Activated CD4-positive, alpha-beta T cell treated with anti-CD3 and anti-CD28 coated beads, Interleukin-2, amount 50 U/mL, for 4 hours (primary cell): ENCODE data around the gene HIVEP1.

ENCODE experiments used
- DNase-seq, 2 experiments: peaks; one replicate each; pipeline ENCODE4 v3.0.0-alpha.2; 2020

The HIVEP1 gene

DNA sequence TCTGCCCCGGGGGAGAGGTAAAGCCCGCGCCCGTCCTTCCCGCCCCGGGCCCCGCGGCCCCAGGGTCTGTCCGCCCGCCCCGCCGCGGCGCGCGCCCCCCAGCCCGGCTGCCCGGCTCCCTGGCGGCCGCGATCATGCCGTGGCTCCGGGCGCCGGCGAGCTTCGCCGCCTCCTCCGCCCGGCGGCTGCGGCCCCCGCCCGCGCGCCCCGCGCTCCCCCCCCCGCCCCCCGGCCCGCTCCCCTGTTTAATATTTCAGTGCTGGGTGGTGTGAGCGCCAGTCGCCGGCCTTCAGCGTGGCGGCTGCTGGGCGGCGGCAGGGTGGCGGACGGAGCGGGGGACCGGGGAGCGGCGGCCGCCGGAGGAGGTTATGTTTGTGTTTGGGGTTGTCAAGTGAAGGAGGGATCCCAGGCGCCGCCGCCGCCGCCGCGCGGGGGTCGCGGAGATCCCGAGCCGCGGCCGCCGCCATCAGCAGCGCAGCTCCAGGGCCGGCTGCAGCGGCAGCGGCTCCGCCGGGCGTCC lies at the start of gene HIVEP1:
Gene HIVEP1 (plus strand): TSS at position 275 of the 520 bp plus-strand sequence. CDS start 3,317 bp downstream, outside the sequence.
- peak in 1 of 2 experiments; percentile 12 for DNase-seq

DNA sequence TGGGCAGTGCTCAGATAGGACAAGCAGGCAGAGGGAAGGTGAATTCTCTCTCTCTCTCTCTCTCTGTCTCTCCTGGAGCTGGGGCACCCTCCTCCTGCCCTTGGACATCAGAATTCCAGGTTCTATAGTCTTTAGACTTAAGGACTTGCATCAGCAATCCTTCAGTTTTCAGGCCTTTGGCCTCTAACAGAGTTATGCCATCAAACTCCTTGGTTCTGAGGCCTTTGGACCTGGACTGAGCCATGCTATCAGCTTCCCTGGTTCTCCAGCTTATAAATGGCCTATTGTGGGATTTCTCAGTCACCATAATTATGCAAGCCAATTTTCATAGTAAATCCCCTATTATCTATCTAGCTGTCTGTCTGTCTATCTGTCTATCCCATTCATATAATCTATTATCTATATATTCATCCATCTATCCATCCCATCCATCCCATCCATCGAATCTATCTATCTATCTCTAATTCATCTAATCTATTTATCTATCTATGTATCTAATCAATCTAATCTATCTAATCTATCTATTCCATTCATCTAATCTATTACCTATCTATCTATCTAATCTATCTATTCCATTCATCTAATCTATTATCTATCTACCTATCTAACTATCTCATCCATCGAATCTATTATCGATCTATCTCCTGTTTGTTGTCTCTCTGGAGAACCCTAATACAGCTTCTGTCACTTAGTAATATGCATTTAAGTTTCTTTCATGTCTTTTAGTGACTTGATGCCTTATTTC lies 48.2 kb upstream of the HIVEP1 start:
- no peak for DNase-seq

DNA sequence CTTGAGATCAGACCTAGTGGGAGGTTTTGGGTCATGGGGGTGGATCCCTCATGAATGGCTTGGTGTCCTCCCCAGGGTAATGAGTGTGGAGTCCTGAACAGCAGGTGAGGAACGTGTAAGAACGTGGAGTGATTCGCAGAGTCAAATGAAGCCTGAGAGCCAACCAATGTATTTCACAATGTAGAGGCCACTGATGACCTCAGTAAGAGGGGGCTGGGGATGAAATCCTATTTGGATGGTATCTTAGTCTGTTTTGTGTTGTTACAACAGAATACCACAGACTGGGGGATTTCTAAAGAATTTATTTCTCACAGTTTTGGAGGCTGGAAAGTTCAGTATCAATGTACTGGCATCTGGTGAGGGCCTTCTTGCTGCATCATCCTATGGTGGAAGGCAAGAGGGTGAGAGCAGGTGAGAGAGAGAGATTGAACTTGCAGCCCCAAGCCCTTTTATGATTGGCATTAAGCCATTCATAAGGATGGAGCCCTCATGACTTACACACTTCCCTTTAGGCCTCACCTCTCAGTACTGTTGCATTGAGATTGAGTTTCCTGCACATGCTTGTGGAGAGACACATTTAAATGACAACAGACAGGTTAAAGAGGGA lies 47.3 kb upstream of the HIVEP1 start:
- DNase-seq: no peak

DNA sequence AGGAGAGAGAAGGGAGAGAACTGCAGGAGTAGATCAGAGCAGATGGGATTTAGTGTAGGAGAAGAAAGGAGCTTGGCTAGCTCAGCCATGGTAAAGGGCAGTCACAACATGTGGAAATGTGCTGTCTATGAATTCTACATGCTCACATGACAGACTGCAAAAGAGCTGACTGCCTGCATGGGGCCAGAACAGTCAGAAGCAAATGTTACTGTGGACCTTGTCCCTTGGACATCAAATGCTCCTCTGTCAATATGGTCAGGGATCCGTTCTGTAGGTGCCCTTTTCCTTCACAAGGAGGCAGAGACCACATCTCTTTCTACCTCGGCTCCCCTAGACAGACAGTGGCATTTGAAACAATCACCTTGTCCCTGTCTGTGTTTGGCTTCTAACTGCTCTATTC lies 46.6 kb upstream of the HIVEP1 start:
- DNase-seq: no peak

DNA sequence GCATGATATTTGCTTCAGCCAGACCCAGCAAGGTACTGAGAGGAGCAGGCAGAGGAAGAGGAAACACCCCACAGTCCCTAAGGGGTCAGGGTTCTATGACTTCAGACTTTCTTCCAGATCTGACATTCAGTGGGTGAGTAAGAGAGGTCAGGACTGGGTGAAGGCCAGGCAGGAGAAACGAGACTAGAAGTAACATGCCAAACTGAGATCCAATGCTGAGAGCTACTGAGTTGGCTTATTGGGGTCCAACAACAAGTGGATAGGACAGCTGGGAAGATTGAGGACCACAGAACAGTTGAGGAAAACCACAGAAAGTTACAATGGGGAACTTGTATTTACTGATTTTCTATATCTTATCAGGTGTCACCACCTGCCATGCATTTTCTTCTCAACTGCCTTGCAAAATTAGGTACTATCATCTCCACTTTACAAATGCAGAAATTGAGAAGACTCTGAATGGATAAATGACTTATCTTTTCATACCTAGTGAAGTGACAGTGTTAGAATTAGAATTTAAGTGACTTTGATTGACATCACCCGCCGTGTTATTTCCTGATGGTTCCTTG lies 43.8 kb upstream of the HIVEP1 start:
- DNase-seq: no peak

DNA sequence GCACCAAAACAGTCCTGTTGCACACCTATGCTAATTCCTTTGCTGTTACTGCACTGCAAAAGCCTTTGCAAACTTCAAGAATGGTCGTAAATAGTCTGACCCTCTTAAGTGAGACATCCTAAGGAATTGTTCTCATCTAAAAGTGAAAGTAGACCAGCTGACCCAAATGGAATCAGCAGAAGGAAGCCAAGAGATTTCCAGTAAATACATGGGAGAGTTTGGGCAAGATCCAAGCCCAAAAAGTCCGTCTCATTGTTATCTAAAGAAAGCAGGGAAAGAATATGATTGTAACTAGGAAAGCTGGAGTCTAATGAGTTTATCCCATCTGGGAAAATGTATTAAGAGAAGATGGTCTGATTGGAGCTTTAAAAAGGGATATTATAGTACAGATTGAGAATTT lies 43.0 kb upstream of the HIVEP1 start:
- no peak for DNase-seq

DNA sequence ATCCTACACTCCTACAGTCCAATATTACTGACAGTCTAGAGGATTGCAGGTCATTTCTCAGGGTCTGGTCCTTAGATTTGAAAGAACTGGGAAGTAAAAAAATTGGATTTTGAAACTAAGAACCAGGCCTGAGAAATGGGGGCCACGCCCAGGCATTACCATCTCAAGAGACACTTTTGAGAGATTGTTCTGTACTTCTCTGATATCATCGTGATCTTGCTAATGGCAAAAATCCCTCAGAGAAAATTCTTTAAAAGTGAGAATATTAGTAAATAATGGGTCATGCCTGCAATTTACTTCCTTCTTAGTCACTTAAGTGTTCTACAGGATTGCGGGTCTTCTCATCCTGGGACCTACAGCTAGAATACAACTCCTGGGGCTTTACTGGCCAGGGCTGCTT lies 42.0 kb upstream of the HIVEP1 start:
- DNase-seq: no peak

DNA sequence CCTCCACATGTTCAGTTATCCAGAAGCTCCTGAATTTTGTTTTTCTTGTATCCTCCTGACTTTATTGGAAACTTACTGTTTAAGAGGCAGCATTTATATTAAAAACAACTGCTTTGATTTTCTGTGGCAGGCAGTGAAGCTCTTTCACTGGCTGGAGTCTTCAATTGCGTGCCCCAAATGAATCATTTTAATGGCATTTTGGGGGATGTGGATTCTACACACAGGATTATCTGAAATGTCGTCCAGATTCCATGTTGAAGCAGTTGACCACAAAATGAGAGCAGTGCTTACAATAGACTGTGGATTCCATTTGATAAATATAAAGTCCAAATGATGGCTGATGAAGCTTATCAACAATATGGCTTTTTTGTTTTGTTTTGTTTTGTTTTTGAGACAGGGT lies 41.0 kb upstream of the HIVEP1 start:
- no peak for DNase-seq

DNA sequence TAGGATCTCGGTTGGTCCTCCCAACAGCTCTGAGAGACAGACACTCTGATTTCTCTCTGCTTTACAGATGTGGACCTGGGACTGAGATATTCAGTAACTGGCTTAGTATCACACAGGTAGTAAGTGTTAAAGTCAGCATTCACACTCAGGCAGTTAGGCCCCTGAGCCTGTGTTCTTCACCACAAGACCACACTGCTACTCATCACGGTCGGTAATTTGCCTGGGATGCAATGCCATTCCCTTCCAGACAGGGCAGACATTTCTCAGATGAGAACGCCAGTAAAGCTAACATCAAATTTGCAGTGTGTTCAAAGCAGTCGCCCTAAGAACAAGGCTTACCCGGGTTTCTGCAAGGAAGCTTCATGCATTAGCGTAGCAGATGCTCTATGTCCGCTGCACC lies 39.8 kb upstream of the HIVEP1 start:
- DNase-seq: no peak

DNA sequence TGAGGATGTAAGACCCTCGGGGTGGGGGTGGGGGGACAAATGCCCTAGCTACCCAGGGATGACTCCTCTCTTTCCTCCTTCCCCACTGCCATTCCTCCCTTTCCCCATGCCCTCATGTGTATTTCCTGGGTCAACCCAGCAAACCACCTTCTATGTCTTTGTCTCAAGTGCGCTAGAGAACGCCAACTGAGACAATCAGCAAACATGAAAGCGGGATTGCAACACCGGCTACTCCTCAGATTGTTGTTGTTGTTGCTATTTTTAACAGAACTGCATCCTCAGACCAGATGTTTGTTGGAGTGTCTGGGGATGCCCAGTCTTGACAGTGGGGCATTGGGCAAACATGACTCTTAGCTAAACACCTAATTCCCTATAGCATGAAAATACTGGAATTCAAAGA lies 39.3 kb upstream of the HIVEP1 start:
- no peak for DNase-seq

DNA sequence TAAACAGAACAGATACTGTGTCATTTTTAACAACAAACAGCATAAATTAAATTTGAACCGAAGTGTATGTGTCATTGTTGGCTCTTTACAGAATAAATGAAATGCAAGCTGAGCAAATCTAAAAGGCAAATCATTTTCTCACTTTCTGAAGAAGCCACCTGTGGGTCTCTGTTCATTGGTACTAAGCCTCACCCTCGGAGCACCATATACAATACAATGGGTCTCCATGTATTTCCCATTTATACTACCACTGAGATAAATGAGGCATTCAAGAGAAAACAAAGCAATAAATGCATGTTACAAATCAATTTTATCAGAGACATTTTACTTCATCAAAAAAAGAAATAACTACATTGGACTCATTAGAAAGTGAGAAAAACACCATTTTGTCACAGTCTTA lies 38.9 kb upstream of the HIVEP1 start:
- no peak for DNase-seq

DNA sequence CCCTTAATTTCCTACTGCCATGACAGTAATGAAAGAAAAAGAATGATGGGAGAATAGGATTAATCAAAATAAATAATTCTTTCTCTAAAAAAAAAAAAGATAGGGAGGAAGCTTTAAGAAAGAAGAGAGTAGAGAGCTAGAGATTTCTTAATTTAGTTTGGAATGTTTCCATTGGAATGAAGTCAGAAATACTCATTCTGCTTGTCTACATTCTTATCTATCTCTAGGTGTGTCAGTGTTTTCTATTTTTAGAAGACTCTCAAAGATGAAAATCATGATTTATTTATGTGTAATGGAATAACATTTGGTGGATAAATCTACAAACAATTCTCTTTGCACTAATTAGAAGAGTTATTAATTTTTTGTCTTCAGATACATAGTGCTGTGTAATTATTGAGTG lies 38.0 kb upstream of the HIVEP1 start:
- no peak for DNase-seq

DNA sequence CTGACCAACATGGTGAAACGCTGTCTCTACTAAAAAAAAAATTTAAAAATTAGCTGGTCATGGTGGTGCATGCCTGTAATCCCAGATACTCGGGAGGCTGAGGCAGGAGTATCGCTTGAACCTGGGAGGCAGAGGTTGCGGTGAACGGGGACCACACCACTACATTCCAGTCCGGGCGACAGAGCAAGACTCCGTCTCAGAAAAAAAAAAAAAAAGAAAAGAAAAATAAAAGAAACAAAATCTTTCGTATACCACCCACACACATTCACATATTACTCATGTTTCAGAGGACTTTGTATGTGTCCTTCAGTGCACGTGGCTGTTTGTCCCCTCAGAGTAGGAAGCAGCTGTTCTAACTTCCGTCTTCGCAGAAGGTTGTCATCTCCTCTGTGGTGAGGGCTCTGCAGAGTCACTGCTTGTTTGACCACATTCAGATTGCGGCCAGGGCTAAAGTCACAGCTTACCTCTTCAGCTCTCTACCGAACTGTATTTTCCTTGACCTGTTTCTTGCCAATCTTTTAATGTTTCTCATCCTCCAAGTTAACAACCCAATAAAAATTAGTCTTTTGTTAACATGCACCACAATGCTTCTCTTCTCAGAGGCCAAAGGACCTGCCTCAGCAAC lies 36.6 kb upstream of the HIVEP1 start:
- DNase-seq: no peak

DNA sequence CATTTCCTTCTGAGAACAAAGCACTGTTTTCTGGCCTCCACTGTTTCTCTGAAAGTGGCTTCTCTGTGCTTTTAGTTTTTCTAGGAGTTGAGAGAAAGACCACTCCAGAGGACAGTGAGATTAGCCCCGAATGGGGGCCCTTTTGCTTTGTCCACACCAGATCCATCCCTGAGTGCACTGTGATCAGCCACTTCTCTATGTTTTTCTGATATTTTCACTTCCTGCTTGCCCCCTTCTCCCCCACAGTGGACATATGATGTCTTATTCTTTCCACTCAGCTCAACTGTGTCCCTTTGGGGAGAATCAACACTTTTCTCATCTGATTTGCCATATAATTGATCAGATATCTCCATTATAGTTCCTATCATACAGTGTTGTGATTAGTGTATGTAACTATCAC lies 35.6 kb upstream of the HIVEP1 start:
- DNase-seq: no peak

DNA sequence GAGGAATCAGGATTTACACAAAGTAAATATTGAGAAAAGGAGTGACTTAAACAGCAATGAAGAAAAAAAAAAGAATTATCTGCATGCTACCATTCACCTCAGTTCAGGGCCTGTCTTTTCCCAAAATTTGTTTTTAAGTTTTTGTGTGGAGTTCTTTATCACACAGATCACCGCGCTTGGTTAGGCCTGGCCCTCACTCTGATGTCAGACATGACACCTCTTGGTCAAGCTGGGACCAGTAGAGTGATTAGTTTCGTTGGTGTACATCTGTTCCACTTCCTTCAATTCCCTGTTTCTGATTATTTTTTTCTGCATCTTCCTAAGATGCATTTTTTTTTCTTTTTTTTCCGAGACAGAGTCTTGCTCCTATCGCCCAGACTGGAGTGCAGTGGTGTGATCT lies 34.9 kb upstream of the HIVEP1 start:
- DNase-seq: no peak

DNA sequence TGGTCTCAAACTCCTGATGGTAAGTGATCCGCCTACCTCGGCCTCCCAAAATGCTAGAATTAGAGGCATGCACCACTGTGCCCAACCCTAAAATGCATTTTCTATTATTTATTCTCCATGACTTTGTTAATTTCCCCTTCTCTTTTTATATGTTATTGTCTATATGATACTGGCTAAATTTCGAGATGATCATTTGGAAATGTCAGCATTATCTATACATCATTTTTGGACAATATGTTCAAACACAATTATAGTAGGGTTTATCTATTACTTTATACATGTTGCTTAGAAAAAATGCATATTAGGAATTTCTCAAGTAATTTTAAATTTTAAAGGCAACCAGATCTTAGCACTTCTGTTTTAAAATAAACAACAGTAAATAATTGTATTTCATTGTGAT lies 34.4 kb upstream of the HIVEP1 start:
- no peak for DNase-seq

DNA sequence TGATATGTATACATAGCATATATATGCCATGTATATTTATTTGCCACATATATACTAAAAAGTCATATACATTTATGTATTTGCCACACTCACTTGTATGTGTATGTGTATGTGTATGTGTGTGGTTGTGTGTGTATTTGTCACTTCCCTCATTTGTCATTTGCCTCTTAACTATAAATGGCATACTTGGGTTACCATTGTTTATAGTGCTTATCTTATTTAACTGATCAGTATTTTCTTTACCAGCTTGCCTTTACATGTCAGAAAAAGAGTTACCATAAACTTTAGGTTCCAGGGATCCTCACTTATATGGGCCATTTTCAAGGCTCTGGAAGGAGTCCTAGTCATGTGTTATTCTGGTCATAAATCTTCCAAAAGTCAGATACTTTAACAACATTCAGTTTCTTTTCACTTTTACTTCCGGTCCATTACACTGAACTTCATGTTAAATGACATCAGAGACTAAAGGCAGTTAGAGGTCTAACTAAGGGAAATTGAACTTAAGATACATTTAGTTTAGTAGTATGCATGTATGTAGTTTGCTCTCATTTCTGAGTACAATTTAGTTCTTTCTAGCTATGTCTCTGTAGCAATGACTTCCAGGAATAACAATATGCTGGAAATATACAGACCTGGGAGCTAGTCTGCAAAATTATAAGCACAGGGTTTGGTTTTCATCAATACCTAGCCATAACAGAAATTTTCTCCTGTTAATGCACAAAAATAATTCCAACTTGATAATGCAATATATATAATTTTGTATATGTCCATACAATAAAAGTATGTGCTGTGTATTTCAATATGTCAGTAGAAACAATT lies 33.7 kb upstream of the HIVEP1 start:
- DNase-seq: no peak

DNA sequence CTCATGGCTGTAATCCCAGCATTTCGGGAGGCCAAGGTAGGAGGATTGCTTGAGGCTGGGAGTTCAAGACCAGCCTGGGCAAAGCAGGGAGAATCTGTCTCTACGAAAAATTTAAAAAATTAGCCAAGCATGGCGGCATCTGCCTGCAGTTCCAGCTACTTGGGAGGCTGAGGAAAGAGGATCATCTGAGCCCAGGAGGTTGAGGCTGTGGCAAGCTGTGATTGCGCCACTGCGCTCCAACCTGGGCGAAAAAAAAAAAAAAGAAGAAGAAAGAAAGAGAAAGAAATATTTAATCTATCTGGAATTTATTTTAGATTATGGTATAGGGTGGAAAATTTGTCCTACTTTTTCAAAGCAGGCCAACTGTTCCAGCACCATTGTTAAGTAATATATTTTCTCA lies 32.2 kb upstream of the HIVEP1 start:
- no peak for DNase-seq

DNA sequence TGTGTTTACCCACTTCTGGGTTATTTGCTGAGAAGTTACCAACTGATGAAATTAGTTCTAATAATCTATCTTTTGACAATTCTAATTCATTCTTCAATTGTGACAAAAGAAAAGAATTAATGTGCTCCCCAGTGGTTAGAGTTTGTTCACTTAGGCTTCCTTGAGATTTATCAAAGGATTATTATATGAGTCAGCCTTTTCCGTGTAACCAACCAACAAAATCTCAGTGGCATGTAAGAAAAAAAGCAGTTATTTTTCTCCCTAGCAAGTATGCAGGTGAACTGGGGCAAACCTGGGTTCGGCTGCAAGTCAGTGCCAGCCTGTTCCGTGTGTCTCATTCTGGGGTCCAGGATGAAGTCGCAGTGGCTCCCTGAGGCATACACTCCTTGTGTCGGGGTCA lies 28.8 kb upstream of the HIVEP1 start:
- DNase-seq: no peak

DNA sequence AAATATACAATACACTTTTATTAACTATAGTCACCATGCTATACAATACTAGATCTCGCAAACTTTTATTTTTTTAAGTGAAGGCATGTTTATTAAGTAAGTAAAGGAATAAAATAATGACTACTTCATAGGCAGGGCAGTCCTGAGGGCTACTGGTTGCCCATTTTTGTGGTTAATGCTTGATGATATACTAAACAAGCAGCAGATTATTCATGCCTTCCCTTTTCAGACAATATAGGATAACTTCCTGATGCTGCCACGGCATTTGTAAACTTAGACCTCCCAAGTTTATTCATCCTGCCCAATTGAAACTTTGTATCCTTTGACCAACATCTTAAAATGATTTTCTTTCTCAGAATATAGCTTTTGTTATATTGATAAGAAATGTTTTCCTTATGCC lies 24.7 kb upstream of the HIVEP1 start:
- DNase-seq: no peak

DNA sequence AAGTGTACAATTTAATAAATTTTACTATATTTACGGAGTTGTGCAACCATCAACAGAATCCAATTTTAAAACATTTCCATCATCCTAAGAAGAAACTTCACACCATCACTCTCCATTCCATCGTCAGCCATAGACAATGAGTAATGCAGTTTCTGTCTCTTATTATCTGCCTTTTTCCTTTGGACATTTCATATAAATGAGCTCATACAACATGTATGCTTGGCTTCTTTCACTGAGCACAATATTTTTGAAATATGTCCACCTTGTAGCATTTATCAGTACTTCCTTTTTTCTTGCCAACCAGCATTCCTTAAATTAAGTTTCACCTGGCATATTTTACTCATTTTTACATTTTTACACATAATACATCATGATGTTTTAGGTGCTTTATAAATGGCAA lies 22.7 kb upstream of the HIVEP1 start:
- DNase-seq: no peak

DNA sequence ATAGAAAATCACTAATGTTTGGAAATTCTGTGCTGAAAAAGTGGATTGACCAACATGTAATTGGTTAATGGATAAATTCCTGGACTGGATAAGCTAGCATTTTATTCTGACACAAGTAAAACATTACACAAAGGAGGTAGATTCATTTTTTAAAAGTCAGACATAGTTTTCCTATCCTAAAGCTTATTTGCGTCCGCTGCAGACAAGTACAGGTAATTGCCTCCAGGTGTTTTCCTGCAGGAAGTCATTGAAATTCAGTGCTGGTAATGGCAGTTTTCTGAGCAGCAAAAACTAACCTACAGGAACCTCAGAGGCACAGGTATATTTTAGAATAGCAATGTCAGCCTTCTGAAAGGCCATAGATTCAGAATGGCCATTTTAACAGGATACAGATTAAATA lies 20.0 kb upstream of the HIVEP1 start:
- DNase-seq: no peak

DNA sequence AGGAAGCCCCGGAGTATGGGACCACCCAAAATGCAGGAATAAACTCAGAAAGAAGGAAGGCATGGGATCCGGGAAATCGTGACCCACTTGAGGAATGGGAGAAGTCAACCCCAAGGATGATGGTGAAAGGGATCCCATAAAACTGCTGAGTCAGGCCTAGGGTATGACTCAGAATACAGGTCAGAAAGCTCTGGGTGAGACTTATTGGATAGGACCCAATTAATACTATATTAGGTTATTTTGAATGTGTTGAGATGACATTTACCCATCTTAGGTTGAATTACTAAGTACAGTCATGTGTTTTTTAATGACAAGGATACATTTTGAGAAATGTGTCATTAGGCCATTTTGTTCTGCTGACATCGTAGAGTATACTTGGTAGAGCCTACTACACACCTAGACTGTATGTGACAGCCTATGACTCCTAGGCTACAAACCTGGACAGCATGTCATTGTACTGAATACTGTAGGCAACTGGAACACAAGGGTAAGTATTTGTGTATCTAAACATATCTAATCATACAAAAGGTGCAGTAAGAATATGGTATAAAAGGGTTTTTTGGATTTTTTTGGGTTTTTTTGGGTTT lies 17.1 kb upstream of the HIVEP1 start:
- DNase-seq: no peak
